OCI-M2 (cell line): ENCODE measurements around the gene TTC14.
"Not testable (repeated sequence)": the region's sequence is repeated elsewhere in the genome, so short reads cannot be mapped to it uniquely, and the experiment has no call there.

Experiments
- DNase-seq: peaks from one replicate; lab custom pipeline; 2025; ENCODE audit not compliant: unreplicated experiment; lab: John Stamatoyannopoulos, UW

Gene TTC14

GRCh38 chr3:180601688-180602666 lies at the start of gene TTC14:
Gene TTC14, plus strand, starts transcription at chr3:180602163. Its CDS starts 99 bp downstream, at chr3:180602262.
- no peak for DNase-seq

GRCh38 chr3:180563406-180563805 lies 38.6 kb upstream of the TTC14 start:
- no peak for DNase-seq

GRCh38 chr3:180564676-180565075 lies 37.3 kb upstream of the TTC14 start:
- no peak for DNase-seq

GRCh38 chr3:180570238-180570637 lies 31.7 kb upstream of the TTC14 start:
- DNase-seq = no peak

- DNase-seq = no peak
Observed at GRCh38 chr3:180571831-180572598, 29.9 kb upstream of the TTC14 start.

GRCh38 chr3:180575571-180575970 lies 26.4 kb upstream of the TTC14 start:
- DNase-seq = no peak

- no peak for DNase-seq
Observed at GRCh38 chr3:180580934-180581333, 21.0 kb upstream of the TTC14 start.

GRCh38 chr3:180590396-180590795 lies 11.6 kb upstream of the TTC14 start:
- DNase-seq = no peak

- DNase-seq = not testable (repeated sequence)
Observed at GRCh38 chr3:180593631-180594030, 8.3 kb upstream of the TTC14 start.

- DNase-seq = no peak
Observed at GRCh38 chr3:180594631-180595558, 7.1 kb upstream of the TTC14 start.

- DNase-seq = no peak
Observed at GRCh38 chr3:180595559-180595935, 6.4 kb upstream of the TTC14 start.

GRCh38 chr3:180600473-180600872 lies 1.5 kb upstream of the TTC14 start:
- no peak for DNase-seq

- no peak for DNase-seq
Observed at GRCh38 chr3:180611006-180611405, 9.0 kb downstream of the TTC14 start.

GRCh38 chr3:180612364-180612763 lies 10.4 kb downstream of the TTC14 start:
- DNase-seq = no peak

- no peak for DNase-seq
Observed at GRCh38 chr3:180615954-180616353, 14.0 kb downstream of the TTC14 start.

GRCh38 chr3:180617049-180617448 lies 15.1 kb downstream of the TTC14 start:
- DNase-seq = no peak

GRCh38 chr3:180618563-180618962 lies 16.6 kb downstream of the TTC14 start:
- DNase-seq = not testable (repeated sequence)

- DNase-seq = no peak
Observed at GRCh38 chr3:180619723-180620122, 17.8 kb downstream of the TTC14 start.

- no peak for DNase-seq
Observed at GRCh38 chr3:180624714-180625113, 22.8 kb downstream of the TTC14 start.

GRCh38 chr3:180626844-180627243 lies 24.9 kb downstream of the TTC14 start:
- no peak for DNase-seq

GRCh38 chr3:180630371-180630770 lies 28.4 kb downstream of the TTC14 start:
- DNase-seq = no peak
